ENCODE data around the gene HNRNPA2B1.
A peak's percentile ranks its signal among the peaks of the same experiment; 100 is the strongest.

The HNRNPA2B1 gene

DNA sequence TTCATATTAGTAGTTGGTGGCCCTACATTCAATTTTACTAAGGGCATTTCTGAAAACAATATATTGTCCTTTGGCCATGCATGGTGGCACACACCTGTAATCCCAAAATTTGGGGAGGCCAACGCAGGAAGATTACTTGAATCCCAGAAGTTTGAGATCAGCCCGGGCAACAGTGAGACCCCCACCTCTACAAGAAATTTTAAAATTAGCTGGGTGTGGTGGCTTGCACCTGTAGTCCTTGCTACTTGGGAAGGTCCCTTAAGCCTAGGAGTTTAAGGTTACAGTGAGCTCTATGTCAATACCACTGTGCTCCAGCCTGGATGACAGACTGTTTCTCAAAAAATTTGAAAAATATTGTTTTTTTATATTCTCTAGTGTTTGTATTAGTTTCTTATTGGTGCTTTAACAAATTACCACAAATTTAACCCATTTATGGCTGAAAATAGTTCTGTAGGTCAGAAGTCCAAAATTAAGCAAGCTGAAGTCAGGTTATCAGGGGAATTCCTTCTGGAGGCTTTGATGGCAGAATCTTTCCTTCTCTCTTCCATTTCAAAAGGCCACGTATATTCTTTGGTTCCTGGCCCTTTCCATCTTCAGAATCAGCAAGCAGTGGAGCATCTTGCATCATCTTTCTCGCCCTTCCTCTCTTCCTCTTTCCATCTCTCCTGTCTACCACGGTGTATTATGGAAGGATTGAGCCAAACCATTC, 13.4 kb upstream of the HNRNPA2B1 start:
- Histone ChIP-seq H3K27me3 (no peaks in the 10 kb centered on the region), H3K9ac (no peak overlapping the region), H3K4me3 (no peak overlapping the region), H3K4me1 (no peaks in the 10 kb centered on the region), H3K36me3 (peaks cover 49% of the 10 kb centered on the region), H3K27ac (no peak overlapping the region), H3K9me3 (no peaks in the 10 kb centered on the region), H4K20me1 (peaks cover 37% of the 10 kb centered on the region), H3K4me2 (no peak overlapping the region)
- no peak for TF ChIP-seq Cebpa-rat (IDR thresholded peaks at IDR 0.05)

DNA sequence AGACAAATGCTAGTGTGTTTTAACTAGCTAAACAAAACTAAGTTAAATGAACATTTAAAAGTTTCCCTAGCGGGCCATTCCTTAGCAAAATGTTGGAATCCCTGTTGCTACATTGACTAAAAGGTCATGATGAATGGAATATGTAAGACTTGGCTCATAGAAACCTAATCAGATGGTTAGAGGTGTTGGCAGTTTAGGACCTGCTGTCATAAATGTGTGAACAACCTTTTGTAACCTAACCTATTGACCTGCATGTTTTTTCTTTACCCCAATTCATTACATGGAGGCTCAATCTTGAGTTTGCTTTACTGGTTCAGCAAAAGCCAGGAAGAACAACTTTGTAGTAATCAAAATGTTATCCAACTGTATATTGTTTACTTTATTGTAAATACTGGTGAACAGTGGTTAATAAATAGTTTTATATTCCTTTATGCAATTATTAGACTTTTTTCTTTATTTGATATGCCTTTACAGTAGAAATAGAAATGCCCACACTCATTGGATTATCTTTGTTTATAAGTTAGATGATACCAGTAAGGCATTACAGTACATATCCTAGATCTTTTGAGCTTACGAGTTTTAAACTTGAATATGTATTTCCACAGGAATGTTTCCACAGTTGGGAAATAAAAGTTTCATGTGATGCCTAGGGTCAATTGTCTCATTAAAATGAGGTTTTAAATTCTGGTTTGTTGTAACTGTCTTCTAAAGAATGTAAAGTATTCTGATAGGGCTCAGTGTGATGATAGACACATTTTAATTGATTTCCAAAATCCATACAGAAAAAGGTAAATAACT, 12.6 kb upstream of the HNRNPA2B1 start:
- no peak overlapping the region for H3K4me2 ChIP-seq
- no peak overlapping the region for H3K4me3 ChIP-seq
- peaks cover 58% of the 10 kb centered on the region for H3K36me3 ChIP-seq
- H3K9ac ChIP-seq = no peak overlapping the region
- no peaks in the 10 kb centered on the region for H3K9me3 ChIP-seq
- no peaks in the 10 kb centered on the region for H3K27me3 ChIP-seq
- no peak overlapping the region for H3K27ac ChIP-seq
- H4K20me1 ChIP-seq = peaks cover 46% of the 10 kb centered on the region
- H3K4me1 ChIP-seq = peaks cover 6% of the 10 kb centered on the region
- TF ChIP-seq Cebpa-rat (IDR thresholded peaks at IDR 0.05) = no peak

DNA sequence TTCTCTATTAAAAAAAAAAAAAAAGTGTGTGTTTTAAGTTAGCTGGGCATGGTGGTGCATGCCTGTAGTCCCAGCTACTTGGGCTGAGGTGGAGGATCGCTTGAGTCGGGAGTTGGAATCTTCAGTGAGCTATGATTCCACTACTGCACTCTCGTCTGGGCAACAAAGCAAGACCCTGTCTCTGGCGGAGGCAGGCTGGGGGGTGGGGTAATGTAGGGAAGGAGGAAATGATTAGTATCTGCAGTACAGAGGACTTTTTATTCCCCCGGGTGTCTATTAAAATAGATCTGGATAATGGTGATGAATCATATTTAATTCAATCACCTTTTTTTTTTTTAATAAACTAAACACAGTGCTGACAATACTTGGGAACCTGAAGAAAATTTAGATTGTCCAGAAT, 7.5 kb upstream of the HNRNPA2B1 start:
- Histone ChIP-seq H3K4me2 (peak overlapping the region; percentile 89), H3K4me3 (no peak overlapping the region), H3K27ac (peak overlapping the region; percentile 32; the same call in 1 of the 2 replicates), H3K27me3 (no peaks in the 10 kb centered on the region), H3K36me3 (peaks cover 77% of the 10 kb centered on the region), H3K9ac (peak overlapping the region; percentile 38; the same call in 1 of the 2 replicates), H3K9me3 (no peaks in the 10 kb centered on the region), H3K4me1 (peaks cover 46% of the 10 kb centered on the region), H4K20me1 (peaks cover 97% of the 10 kb centered on the region)
- no peak for TF ChIP-seq Cebpa-rat (IDR thresholded peaks at IDR 0.05)

DNA sequence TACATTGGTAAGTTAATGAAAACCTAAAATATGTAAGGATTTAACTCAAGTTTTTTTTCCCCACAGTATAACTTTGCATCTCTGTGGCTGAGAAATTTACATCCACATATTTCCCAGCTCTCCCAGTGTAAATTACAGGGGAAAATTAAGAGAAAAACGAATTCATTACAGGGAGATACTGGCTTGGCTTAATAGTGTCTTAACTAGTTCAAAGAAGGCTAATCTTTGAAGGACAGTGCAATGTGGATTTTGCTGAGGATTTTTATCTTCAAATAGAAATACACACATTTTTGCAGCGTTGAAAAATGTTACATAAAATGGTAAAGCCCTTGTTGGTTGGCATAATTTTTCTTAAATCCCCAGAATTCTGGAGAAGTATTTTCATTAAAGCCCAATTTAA, 2.5 kb upstream of the HNRNPA2B1 start:
- Histone ChIP-seq H4K20me1 (peaks cover 77% of the 10 kb centered on the region), H3K9ac (peak overlapping the region; percentile 100), H3K36me3 (peaks cover 40% of the 10 kb centered on the region), H3K27me3 (no peaks in the 10 kb centered on the region), H3K4me3 (peak overlapping the region; percentile 90), H3K9me3 (no peaks in the 10 kb centered on the region), H3K4me2 (peak overlapping the region; percentile 89), H3K4me1 (peaks cover 39% of the 10 kb centered on the region), H3K27ac (peak overlapping the region; percentile 100)
- TF ChIP-seq Cebpa-rat (IDR thresholded peaks at IDR 0.05) = no peak

DNA sequence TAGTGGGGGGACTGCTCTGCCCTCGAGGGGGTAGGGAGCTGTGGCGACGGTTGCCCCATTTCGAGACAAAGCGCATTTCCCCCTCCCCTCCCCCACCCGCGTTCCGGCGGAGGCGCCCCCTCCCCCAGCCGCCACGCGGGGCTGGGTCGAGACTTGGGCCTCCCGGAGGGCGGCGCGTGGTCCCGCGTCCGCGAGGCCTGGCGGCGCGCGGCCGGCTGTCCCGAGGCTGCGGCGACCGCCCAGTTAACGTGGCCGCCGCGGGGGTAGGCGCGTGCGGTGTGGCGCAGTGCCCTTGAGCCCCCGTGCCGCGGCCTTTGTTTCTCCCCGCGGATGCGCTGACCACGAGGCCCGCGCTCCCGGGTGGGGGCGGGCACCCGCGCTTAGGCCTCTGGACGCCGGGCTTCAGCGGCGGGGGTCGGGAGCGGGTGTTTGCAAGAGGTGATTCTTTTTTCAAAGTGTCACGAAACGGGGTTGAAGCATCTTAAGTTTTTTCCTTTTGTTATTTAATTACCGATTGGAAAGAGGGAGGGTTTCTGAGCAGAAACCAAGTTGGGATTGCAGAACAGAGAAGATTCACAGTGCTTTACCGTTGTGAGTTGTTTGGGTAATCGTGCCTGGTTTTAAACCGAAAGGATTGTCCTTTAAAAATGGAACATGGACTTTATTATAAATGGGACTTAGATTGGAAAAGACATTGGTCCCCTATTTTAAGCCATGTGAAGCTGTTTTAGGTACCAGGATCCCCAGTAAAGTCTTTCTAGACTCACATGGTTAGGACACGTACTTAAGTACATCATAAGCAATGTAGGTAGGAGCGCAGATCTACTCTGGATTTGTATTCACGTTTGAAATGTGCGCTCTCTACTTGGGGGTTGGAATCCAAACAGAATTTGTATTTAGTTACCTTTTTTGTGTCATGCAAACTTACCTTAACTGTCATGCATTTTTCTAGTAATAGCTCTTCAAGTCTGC, 1.8 kb upstream of the HNRNPA2B1 start:
- Histone ChIP-seq H4K20me1 (peaks cover 77% of the 10 kb centered on the region), H3K27me3 (no peaks in the 10 kb centered on the region), H3K4me2 (peak overlapping the region; percentile 89), H3K27ac (peak overlapping the region; percentile 100), H3K9ac (peak overlapping the region; percentile 100), H3K4me3 (peak overlapping the region; percentile 90), H3K9me3 (no peaks in the 10 kb centered on the region), H3K36me3 (peaks cover 37% of the 10 kb centered on the region), H3K4me1 (peaks cover 33% of the 10 kb centered on the region)
- no peak for TF ChIP-seq Cebpa-rat (IDR thresholded peaks at IDR 0.05)

DNA sequence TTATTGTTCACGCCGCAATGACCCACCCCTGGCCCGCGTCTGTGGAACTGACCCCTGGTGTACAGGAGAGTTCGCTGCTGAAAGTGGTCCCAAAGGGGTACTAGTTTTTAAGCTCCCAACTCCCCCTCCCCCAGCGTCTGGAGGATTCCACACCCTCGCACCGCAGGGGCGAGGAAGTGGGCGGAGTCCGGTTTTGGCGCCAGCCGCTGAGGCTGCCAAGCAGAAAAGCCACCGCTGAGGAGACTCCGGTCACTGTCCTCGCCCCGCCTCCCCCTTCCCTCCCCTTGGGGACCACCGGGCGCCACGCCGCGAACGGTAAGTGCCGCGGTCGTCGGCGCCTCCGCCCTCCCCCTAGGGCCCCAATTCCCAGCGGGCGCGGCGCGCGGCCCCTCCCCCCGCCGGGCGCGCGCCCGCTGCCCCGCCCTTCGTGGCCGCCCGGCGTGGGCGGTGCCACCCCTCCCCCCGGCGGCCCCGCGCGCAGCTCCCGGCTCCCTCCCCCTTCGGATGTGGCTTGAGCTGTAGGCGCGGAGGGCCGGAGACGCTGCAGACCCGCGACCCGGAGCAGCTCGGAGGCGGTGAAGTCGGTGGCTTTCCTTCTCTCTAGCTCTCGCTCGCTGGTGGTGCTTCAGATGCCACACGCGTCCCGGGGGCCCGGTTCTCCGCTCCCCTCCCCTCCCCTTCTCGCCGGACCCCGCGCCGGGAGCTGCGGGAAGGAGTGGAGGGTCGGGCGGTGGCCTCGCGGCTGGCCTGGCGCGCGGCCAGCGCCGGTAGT, 887 bp upstream of the HNRNPA2B1 start, which contains the start of gene CBX3:
Gene CBX3, plus strand, starts transcription at position 499 of the 772 bp plus-strand sequence. CDS start 1,254 bp downstream, outside the sequence.
- Histone ChIP-seq H3K9ac (peak within 1 kb of the TSS; percentile 100), H3K27me3 (no peaks in the 10 kb centered on the region), H3K9me3 (no peaks in the 10 kb centered on the region), H3K4me2 (peak within 1 kb of the TSS; percentile 89), H3K36me3 (peaks cover 37% of the 10 kb centered on the region), H4K20me1 (peaks cover 77% of the 10 kb centered on the region), H3K4me3 (peak within 1 kb of the TSS; percentile 90), H3K27ac (peak within 1 kb of the TSS; percentile 100), H3K4me1 (peaks cover 33% of the 10 kb centered on the region)
- TF ChIP-seq Cebpa-rat (IDR thresholded peaks at IDR 0.05) = no peak

DNA sequence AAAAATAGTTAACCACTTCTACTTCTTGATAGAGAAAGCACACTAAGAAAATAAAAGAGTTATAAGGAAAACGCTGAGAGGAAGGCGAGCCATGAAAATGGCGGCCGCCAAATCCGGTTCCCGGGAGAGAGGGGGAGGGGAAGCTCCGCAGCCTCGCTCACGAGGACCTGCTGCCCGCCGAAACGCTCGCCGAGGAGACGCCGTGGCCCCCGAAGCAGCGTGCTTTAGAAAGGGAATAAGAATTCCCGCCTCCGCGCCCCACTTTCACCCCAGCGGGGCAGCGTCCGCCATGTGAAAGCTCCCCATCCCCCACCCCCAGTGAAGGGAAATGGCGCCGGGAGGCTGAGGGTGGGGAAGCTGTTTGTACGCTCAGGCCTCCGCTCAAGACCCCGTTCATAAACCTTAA, 505 bp downstream of the HNRNPA2B1 start:
- peaks cover 77% of the 10 kb centered on the region for H4K20me1 ChIP-seq
- H3K9ac ChIP-seq = peak overlapping the region; percentile 100
- H3K9me3 ChIP-seq = no peaks in the 10 kb centered on the region
- H3K4me1 ChIP-seq = peaks cover 33% of the 10 kb centered on the region
- peak overlapping the region; percentile 90 for H3K4me3 ChIP-seq
- peak overlapping the region; percentile 100 for H3K27ac ChIP-seq
- no peaks in the 10 kb centered on the region for H3K27me3 ChIP-seq
- no peak for TF ChIP-seq Cebpa-rat (IDR thresholded peaks at IDR 0.05)
- H3K4me2 ChIP-seq = no peak overlapping the region
- peaks cover 39% of the 10 kb centered on the region for H3K36me3 ChIP-seq

DNA sequence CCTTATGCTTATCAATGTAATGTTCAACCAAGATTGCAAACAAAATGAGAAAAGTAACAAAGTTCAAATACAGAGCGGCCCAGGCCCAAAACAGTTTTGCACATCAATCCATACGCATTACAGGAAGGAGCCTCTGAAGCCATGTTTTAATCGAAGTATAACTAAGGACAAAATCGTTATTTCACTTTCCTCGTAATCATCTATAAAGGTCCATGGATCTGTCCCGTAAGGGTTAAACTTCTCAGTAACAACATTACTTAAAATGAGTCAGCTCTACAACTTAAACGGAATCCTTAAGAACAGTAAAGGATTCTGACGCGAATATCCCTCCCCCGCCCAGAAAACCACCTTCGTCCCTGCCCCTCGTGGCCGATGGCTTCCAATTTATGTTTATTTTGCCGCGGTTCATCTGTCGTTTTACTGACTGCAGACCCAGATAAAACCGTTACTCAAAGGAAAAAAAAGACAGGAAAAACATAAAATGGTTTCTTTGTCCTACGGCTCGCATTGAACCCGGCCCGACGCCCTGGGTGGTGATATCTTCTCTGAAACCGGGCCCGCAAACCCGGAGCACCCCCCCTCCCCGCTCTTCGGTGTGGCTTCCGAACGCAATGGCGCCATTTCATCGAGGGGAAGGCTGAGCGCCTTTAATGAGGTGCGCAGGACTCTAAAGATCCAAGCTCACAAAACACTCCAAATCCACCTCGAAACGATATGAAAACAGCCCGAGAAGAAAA, 1.1 kb downstream of the HNRNPA2B1 start:
- Histone ChIP-seq H3K9ac (peak overlapping the region; percentile 100), H3K4me1 (peaks cover 33% of the 10 kb centered on the region), H3K9me3 (no peaks in the 10 kb centered on the region), H3K27me3 (no peaks in the 10 kb centered on the region), H3K27ac (peak overlapping the region; percentile 100), H3K4me3 (peak overlapping the region; percentile 90), H4K20me1 (peaks cover 77% of the 10 kb centered on the region), H3K36me3 (peaks cover 45% of the 10 kb centered on the region), H3K4me2 (peak overlapping the region; percentile 81)
- no peak for TF ChIP-seq Cebpa-rat (IDR thresholded peaks at IDR 0.05)

Data from BLaER1 (cell line).